DOHH2 (cell line): ENCODE results near the gene PLPPR1.
"Not testable (repeated sequence)": the region's sequence is repeated elsewhere in the genome, so short reads cannot be mapped to it uniquely, and the experiment has no call there.

Source experiments
- H3F3A ChIP-seq: fragments of 200-600 bp; sonication (generic), shearing (Covaris generic); 2 replicates; pipeline ENCODE4 v1.6.0; 2016; ENCODE audit warnings: antibody characterized with exemption, mild to moderate bottlenecking; ENCODE audit not compliant: control insufficient read depth, insufficient read depth
- H3K27ac ChIP-seq: fragments of 200-600 bp; sonication (generic); 2 replicates; pipeline ENCODE4 v1.5.1; 2014; ENCODE audit warnings: low read depth, mild to moderate bottlenecking, low read length, moderate library complexity
- H3K27me3 ChIP-seq: fragments of 200-600 bp; sonication (generic); 2 replicates; pipeline ENCODE4 v1.6.1; 2014; ENCODE audit warnings: mild to moderate bottlenecking, low read length, mixed read lengths; ENCODE audit not compliant: control insufficient read depth
- H3K36me3 ChIP-seq: fragments of 200-600 bp; sonication (generic); 2 replicates; pipeline ENCODE4 v1.6.1; 2014; ENCODE audit warnings: mild to moderate bottlenecking, low read length, moderate library complexity, mixed read lengths; ENCODE audit not compliant: control insufficient read depth
- H3K4me1 ChIP-seq: fragments of 200-600 bp; sonication (generic); 2 replicates; pipeline ENCODE4 v1.6.1; 2014; ENCODE audit warnings: mild to moderate bottlenecking, low read length, mixed read lengths; ENCODE audit not compliant: control insufficient read depth
- H3K4me2 ChIP-seq: fragments of 200-600 bp; sonication (generic); 2 replicates; pipeline ENCODE4 v1.6.0; 2014; ENCODE audit warnings: mild to moderate bottlenecking, low read length, moderate library complexity
- H3K4me3 ChIP-seq: fragments of 200-600 bp; sonication (generic); 2 replicates; pipeline ENCODE4 v1.5.1; 2014; ENCODE audit warnings: mild to moderate bottlenecking, low read length, mixed read lengths
- H3K79me2 ChIP-seq: fragments of 200-600 bp; sonication (generic); 2 replicates; pipeline ENCODE4 v1.6.1; 2014; ENCODE audit warnings: mild to moderate bottlenecking, low read length, mixed read lengths; ENCODE audit not compliant: control insufficient read depth
- H3K9me2 ChIP-seq: fragments of 200-600 bp; sonication (generic); replicated peaks from 2 replicates; pipeline ENCODE4 v1.6.1; 2014; ENCODE audit warnings: mild to moderate bottlenecking, low read length, mixed read lengths; ENCODE audit not compliant: control insufficient read depth
- H3K9me3 ChIP-seq: fragments of 200-600 bp; sonication (generic); 2 replicates; pipeline ENCODE4 v1.6.1; 2014; ENCODE audit warnings: antibody characterized with exemption, low read length, mixed read lengths; ENCODE audit not compliant: control insufficient read depth, insufficient read depth
- H4K20me1 ChIP-seq: fragments of 200-600 bp; sonication (generic); 2 replicates; pipeline ENCODE4 v1.6.0; 2014; ENCODE audit warnings: low read depth, mild to moderate bottlenecking, antibody characterized with exemption, low read length, moderate library complexity; ENCODE audit not compliant: control insufficient read depth, insufficient read depth
- CTCF ChIP-seq: fragments of 200-600 bp; sonication (generic); IDR thresholded peaks from one replicate; pipeline ENCODE4 v1.5.1; 2014; ENCODE audit warnings: antibody characterized with exemption, mild to moderate bottlenecking, low read depth, low read length; ENCODE audit not compliant: poor library complexity, severe bottlenecking
- EZH2phosphoT487 ChIP-seq: fragments of 200-600 bp; sonication (generic); IDR thresholded peaks from 2 replicates; pipeline ENCODE4 v1.6.1; 2017; ENCODE audit warnings: borderline replicate concordance, mild to moderate bottlenecking, antibody characterized with exemption, low read length, moderate library complexity, mixed read lengths

Gene PLPPR1

GRCh38 chr9:101034222-101034621 is 5.7 kb downstream of the PLPPR1 start:
- Histone ChIP-seq H3K4me2 (no peak overlapping the region), H3K36me3 (no peaks in the 10 kb centered on the region), H3K4me3 (no peak overlapping the region), H3K79me2 (no peaks in the 10 kb centered on the region), H3F3A (no peaks in the 10 kb centered on the region), H3K4me1 (no peaks in the 10 kb centered on the region), H3K27ac (no peak overlapping the region), H4K20me1 (no peaks in the 10 kb centered on the region), H3K9me2 (no peaks in the 10 kb centered on the region), H3K9me3 (no peaks in the 10 kb centered on the region), H3K27me3 (no peaks in the 10 kb centered on the region)
- TF ChIP-seq EZH2phosphoT487 = no peak
- TF ChIP-seq CTCF = no peak

- Histone ChIP-seq H3K27ac (no peak overlapping the region), H3K4me1 (no peaks in the 10 kb centered on the region), H3K9me3 (no peaks in the 10 kb centered on the region), H3F3A (no peaks in the 10 kb centered on the region), H3K4me2 (no peak overlapping the region), H3K4me3 (no peak overlapping the region), H3K36me3 (no peaks in the 10 kb centered on the region), H3K27me3 (no peaks in the 10 kb centered on the region), H3K9me2 (no peaks in the 10 kb centered on the region), H4K20me1 (no peaks in the 10 kb centered on the region), H3K79me2 (no peaks in the 10 kb centered on the region)
- TF ChIP-seq EZH2phosphoT487 = no peak
- no peak for TF ChIP-seq CTCF
Observed at GRCh38 chr9:101035098-101035497, 6.6 kb downstream of the PLPPR1 start.

GRCh38 chr9:101037430-101037829 is 8.9 kb downstream of the PLPPR1 start:
- Histone ChIP-seq H4K20me1 (no peaks in the 10 kb centered on the region), H3K9me2 (no peaks in the 10 kb centered on the region), H3K36me3 (no peaks in the 10 kb centered on the region), H3K27ac (no peak overlapping the region), H3K27me3 (no peaks in the 10 kb centered on the region), H3K4me3 (no peak overlapping the region), H3K9me3 (no peaks in the 10 kb centered on the region), H3K4me2 (no peak overlapping the region), H3F3A (no peaks in the 10 kb centered on the region), H3K4me1 (no peaks in the 10 kb centered on the region), H3K79me2 (no peaks in the 10 kb centered on the region)
- TF ChIP-seq CTCF = no peak
- TF ChIP-seq EZH2phosphoT487 = no peak

- no peak for TF ChIP-seq CTCF
- no peak for TF ChIP-seq EZH2phosphoT487
- H3F3A ChIP-seq = no peaks in the 10 kb centered on the region
- H3K27ac ChIP-seq = no peak overlapping the region
- no peak overlapping the region for H3K4me2 ChIP-seq
- H3K4me1 ChIP-seq = no peaks in the 10 kb centered on the region
- no peaks in the 10 kb centered on the region for H3K36me3 ChIP-seq
- H3K9me3 ChIP-seq = no peaks in the 10 kb centered on the region
- no peaks in the 10 kb centered on the region for H3K9me2 ChIP-seq
- H3K79me2 ChIP-seq = no peaks in the 10 kb centered on the region
- no peaks in the 10 kb centered on the region for H4K20me1 ChIP-seq
- no peak overlapping the region for H3K4me3 ChIP-seq
- H3K27me3 ChIP-seq = no peaks in the 10 kb centered on the region
Observed at GRCh38 chr9:101038488-101038887, 10.0 kb downstream of the PLPPR1 start.

- not testable (repeated sequence) for H3K4me1 ChIP-seq, H3K36me3 ChIP-seq, H3K9me2 ChIP-seq, H3K27me3 ChIP-seq, H4K20me1 ChIP-seq, H3K79me2 ChIP-seq, H3K4me2 ChIP-seq, H3K9me3 ChIP-seq, H3K27ac ChIP-seq, H3K4me3 ChIP-seq, H3F3A ChIP-seq
Observed at GRCh38 chr9:101039581-101039980, 11.1 kb downstream of the PLPPR1 start.
